Measurements from ENCODE around the gene ZNF888.
A peak's percentile ranks its signal among the peaks of the same experiment; 100 is the strongest.
"Not testable (repeated sequence)": the region's sequence is repeated elsewhere in the genome, so short reads cannot be mapped to it uniquely, and the experiment has no call there.

ZNF888 gene

DNA sequence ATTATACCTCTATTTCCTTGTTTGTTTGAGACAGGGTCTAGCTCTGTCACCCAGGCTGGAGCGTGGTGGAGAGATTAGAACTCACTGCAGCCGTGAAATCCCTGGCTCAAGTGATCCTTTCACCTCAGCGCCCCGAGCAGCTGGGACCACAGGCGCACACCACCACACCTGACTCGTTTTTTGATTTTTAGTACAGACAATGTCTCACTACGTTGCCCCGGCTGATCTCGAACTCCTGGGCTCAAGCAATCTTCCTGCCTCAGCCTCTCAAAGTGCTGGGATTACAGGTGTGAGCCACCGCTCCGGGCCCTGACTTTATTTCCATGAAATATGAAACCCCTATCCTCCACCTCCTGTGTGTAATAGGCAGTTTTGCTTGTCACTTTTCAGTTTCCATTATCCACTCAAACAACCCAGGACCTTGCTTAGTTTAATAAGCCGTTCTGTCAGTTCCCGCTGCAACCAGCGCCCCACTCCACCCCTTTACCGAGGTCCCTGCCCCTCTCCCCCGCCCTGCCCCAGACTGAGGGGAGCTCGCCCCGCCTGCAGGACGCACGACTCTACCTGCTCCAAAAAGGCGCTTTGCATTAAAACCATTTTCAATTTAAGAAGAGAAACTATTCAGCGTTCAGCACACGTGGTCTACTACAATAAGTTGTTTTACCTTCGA, 22.6 kb upstream of the ZNF888 start:
- Mint-ChIP-seq H3K9me3 (peaks cover 12% of the 10 kb centered on the region in 2 donors), H3K27me3 (no peaks in the 10 kb centered on the region), H3K27ac (no peak overlapping the region), H3K4me1 (ENCODE audit: low read depth in 2 of 2) (peaks cover 9 to 16% of the 10 kb centered on the region in 2 donors), H3K36me3 (ENCODE audit: insufficient read depth) (peaks cover 20% of the 10 kb centered on the region), H3K4me3 (no peak overlapping the region)
- ATAC-seq (replicated peaks) (no peak), DNase-seq (no peak)

DNA sequence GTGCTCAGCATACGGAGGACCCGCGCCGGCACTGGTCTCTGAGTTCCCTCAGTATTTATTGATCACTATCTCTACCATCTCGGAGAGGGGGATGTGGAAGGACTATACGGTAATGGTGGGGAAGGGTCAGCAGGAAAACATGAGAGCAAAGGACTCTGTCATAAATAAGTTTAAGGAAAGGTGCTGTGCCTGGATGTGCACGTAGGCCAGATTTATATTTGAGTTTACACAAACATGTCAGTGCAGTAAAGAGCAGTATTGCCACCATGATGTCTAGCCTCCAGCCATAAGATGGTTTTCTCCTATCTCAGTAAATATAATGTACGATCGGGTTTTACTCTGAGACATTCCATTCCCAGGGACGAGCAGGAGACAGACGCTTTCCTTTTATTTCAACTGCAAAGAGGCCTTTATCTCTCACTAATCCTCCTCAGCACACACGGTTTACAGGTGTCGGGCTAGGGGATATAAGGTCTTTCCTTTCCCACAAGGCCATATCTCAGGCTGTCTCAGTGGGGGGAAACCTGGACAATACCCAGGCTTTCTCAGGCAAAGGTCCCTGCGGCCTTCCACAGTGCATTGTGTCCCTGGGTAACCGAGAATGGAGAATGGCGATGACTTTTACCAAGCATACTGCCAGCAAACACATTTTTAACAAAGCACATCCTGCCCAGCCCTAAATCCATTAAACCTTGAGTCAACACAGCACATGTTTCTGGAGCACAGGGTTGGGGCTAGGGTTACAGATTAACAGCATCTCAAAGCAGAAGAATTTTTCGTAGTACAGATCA, 21.7 kb upstream of the ZNF888 start:
- H3K27ac Mint-ChIP-seq; H3K27me3 Mint-ChIP-seq; H3K9me3 Mint-ChIP-seq; ATAC-seq (replicated peaks); H3K4me3 Mint-ChIP-seq; DNase-seq: not testable (repeated sequence)
- Mint-ChIP-seq H3K4me1 (ENCODE audit: low read depth in 2 of 2) (peaks cover 9 to 17% of the 10 kb centered on the region in 2 donors), H3K36me3 (ENCODE audit: insufficient read depth) (peaks cover 20% of the 10 kb centered on the region)

DNA sequence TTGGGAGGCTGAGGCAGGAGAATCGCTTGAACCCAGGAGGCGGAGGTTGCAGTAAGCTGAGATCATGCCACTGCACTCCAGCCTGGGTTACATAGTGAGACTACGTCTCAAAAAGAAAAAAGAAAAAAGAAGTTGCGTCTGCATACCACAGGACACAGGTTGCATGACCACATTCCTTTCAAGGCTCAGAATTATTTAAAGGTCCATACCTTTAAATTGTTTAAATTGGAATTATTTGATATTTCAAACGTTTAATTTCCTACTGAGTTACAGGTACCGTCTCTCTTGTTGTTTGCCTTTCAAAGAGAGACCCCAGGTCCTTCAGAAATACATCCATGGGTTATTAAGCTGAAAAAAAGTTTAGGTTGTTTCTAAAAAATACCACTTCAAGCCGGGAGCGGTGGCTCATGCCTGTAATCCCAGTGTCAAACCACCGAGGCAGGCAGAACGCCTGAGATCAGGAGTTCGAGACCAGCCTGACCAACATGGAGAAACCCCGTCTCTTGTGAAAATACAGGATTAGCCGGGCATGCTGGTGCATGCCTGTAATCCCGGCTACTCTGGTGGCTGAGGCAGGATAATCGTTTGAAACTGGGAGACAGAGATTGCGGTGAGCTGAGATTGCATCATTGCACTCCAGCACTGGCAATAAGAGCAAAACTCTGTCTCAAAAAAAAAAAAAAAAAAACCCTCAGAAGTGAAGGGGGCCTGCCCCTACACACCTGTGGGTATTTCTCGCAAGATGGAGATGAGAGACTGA, 20.8 kb upstream of the ZNF888 start:
- H3K36me3 Mint-ChIP-seq (ENCODE audit: insufficient read depth): peaks cover 20% of the 10 kb centered on the region
- ATAC-seq (replicated peaks) (no peak), DNase-seq (no peak)
- peaks cover 0 to 2% of the 10 kb centered on the region in 2 donors for H3K9me3 Mint-ChIP-seq
- H3K4me1 Mint-ChIP-seq (ENCODE audit: low read depth in 2 of 2): peaks cover 9 to 17% of the 10 kb centered on the region in 2 donors
- H3K27me3 Mint-ChIP-seq: no peaks in the 10 kb centered on the region
- peak overlapping the region in 1 of 2 donors; percentile 88 for H3K4me3 Mint-ChIP-seq
- no peak overlapping the region for H3K27ac Mint-ChIP-seq

DNA sequence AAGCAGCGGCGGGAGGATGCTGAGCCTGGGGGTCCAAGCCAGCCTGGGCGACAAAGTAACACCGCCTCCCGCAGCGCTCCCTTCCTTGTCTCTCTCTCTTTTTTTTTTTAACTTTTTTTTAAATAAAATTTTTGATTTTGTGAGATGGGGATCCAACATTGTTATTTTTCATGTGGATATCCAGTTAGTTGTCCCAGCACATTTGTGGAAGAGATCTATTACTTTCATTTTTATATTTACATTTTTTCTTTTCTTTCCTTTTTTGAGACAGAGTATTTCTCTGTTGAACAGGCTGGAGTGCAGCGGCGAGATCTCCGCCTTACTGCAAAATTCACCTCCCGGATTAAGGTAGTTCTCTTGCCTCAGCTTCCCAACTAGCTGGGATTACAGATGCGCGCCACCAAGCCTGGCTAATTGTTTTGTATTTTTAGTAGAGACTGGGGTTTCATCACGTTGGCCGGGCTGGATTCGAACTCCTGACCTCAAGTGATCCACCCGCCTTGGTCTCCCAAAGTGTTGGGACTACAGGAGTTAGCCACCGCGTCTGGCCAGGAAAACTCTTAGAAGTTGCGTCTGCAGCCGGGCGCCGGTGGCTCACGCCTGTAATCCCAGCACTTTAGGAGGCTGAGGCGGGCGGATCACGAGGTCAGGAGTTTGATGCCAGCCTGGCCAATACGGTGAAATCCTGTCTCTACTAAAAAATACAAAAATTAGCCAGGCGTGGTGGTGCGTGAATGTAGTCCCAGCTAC, 20.1 kb upstream of the ZNF888 start:
- no peaks in the 10 kb centered on the region for H3K27me3 Mint-ChIP-seq
- peaks cover 20% of the 10 kb centered on the region for H3K36me3 Mint-ChIP-seq (ENCODE audit: insufficient read depth)
- no peak for DNase-seq
- peak overlapping the region; percentile 88 to 91 for H3K4me3 Mint-ChIP-seq
- ATAC-seq (replicated peaks): no peak
- peaks cover 0 to 2% of the 10 kb centered on the region in 2 donors for H3K9me3 Mint-ChIP-seq
- H3K27ac Mint-ChIP-seq: peak overlapping the region in 1 of 2 donors; percentile 51
- peaks cover 16 to 24% of the 10 kb centered on the region in 2 donors for H3K4me1 Mint-ChIP-seq (ENCODE audit: low read depth in 2 of 2)

DNA sequence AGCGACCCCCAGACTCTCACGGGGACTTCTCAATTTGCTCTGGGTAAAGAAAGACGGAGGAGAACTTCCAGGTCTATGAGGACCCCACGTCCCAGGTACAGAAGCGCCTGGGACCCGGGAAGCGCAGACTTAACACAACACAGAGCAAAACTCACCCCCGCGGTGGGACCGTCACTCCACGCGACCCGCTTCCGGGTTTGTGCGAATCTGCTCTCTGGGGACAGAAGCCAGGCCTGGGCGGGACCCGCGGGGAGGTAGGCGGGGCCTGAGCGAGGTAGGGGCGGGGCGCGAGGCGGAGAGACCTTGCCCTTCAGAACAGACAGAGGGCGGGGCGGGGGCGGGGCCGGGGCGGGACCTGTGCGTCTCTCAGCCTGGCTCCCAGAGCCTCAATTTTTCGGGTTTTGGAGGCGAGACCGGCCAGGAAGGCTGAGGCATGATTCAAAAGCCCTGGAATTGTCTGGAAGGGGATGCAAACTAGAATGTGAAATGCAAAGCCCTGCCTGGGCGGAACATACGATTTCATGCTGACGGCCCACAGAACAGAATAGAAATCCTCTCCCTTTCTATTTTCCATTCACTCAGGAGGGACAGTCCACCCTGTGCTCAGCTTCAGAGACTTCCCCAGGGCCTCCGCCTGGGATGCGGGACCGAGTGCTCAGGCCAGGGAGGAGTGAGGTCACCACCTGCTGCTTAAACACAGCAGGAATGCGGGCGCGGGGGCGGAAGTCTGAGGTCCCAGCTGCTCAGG, 19.3 kb upstream of the ZNF888 start:
- Mint-ChIP-seq H3K4me3 (peak overlapping the region; percentile 88 to 91), H3K27me3 (no peaks in the 10 kb centered on the region), H3K9me3 (peaks cover 0 to 2% of the 10 kb centered on the region in 2 donors), H3K36me3 (ENCODE audit: insufficient read depth) (peaks cover 22% of the 10 kb centered on the region), H3K4me1 (ENCODE audit: low read depth in 2 of 2) (peaks cover 16 to 26% of the 10 kb centered on the region in 2 donors), H3K27ac (peak overlapping the region; percentile 51 to 87)
- DNase-seq (peak; percentile 98 to 99 (median 99)), ATAC-seq (replicated peaks) (peak; percentile 98)

DNA sequence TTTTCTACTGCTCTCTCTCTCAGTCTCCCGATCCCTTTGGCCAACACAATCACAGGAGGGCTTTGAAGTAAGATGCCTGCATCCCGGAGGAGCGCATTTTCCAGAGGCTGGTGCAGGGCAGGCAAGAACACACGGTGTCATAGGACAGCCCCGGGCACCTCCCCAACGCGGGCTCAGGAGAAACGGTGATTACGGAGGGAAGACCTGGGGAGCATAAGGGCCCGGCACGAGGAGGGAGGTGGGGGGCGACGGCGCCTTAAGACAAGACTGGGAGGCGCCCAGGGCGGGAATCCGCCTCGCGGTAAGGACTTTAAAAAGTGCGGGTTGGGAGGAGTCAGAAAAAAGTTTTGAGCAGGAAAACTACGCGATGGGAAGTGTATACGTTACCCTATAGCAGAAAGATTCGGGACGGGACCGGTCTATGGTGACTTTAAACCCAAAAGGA, 18.7 kb upstream of the ZNF888 start:
- ATAC-seq (replicated peaks): peak; percentile 29

DNA sequence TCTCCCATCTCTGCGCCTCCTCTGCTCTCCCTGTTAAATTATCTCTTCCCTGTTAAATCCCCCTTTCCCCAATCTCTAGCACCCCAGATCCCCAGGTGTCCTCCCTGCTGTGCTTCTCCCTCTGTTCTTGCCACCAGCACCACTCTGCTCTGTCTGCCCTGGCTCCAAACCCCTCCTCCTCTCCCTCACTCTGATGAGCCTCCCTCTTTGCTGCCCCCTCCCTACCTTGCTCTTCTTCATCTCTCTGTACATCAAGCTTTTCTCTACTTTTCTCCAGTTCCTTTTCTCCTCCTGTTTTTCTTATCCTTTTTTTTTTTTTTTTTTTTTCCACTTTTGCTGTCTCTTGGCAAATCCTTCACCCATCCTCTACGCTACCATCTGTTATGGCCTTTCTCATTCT, 18.3 kb upstream of the ZNF888 start:
- Mint-ChIP-seq H3K27ac (peak overlapping the region; percentile 51 to 87), H3K4me1 (ENCODE audit: low read depth in 2 of 2) (peaks cover 18 to 30% of the 10 kb centered on the region in 2 donors), H3K4me3 (peak overlapping the region; percentile 88 to 91), H3K36me3 (ENCODE audit: insufficient read depth) (peaks cover 22% of the 10 kb centered on the region)
- not testable (repeated sequence) for ATAC-seq (replicated peaks); DNase-seq; H3K27me3 Mint-ChIP-seq; H3K9me3 Mint-ChIP-seq

More for the DNA sequence above, 18.7 kb upstream of the ZNF888 start:
- Mint-ChIP-seq H3K4me3 (peak overlapping the region; percentile 88 to 91), H3K27ac (peak overlapping the region; percentile 51 to 87), H3K36me3 (ENCODE audit: insufficient read depth) (peaks cover 22% of the 10 kb centered on the region), H3K9me3 (peaks cover 0 to 2% of the 10 kb centered on the region in 2 donors), H3K27me3 (no peaks in the 10 kb centered on the region), H3K4me1 (ENCODE audit: low read depth in 2 of 2) (peaks cover 18 to 30% of the 10 kb centered on the region in 2 donors)
- DNase-seq: peak in 2 of 3 experiments; percentile 4 to 10

DNA sequence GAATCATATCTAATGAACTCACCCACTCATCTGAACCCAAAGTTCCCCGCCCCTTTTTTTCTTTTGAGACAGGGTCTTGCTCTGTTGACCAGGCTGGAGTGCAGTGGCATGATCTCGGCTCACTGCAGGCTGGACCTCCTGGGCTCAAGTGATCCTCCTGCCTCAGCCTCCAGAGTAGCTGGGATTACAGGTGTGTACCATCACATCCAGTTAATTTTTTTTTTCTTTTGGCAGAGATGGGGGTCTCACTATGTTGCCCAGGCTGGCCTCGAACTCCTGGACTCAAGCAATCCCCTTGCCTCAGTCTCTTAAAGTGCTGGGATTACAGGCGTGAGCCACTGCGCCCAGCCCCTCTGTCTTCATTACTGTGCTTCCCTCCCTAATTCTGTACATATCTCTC, 17.7 kb upstream of the ZNF888 start:
- Mint-ChIP-seq H3K4me1 (ENCODE audit: low read depth in 2 of 2) (peaks cover 18 to 30% of the 10 kb centered on the region in 2 donors), H3K4me3 (peak overlapping the region; percentile 88 to 91), H3K27ac (peak overlapping the region; percentile 51 to 87), H3K36me3 (ENCODE audit: insufficient read depth) (peaks cover 22% of the 10 kb centered on the region)
- not testable (repeated sequence) for H3K9me3 Mint-ChIP-seq; DNase-seq; H3K27me3 Mint-ChIP-seq; ATAC-seq (replicated peaks)

DNA sequence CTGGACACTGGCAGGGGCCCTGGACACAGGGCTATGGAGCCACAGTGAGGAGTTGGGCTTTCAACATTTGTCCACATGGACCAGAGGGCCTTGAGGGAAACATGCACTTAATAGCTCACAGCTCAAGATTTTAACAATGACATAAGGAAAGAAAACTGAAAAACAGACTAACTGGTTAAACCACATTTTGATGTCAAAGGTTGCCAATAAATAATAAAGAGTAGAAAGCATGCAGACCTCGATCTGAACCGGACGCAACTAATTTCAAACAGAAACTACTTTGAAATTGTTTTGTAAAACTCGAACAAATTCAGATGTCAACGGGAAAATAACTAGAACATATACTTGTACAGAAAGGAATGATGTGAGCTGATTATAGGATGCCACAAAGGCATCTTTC, 15.5 kb upstream of the ZNF888 start:
- ATAC-seq (replicated peaks) (no peak), DNase-seq (no peak)
- Mint-ChIP-seq H3K27ac (peak overlapping the region; percentile 3 to 25), H3K27me3 (no peaks in the 10 kb centered on the region), H3K4me1 (ENCODE audit: low read depth in 2 of 2) (peaks cover 18 to 30% of the 10 kb centered on the region in 2 donors), H3K36me3 (ENCODE audit: insufficient read depth) (peaks cover 22% of the 10 kb centered on the region), H3K4me3 (peak overlapping the region; percentile 62 to 63), H3K9me3 (no peaks in the 10 kb centered on the region)

DNA sequence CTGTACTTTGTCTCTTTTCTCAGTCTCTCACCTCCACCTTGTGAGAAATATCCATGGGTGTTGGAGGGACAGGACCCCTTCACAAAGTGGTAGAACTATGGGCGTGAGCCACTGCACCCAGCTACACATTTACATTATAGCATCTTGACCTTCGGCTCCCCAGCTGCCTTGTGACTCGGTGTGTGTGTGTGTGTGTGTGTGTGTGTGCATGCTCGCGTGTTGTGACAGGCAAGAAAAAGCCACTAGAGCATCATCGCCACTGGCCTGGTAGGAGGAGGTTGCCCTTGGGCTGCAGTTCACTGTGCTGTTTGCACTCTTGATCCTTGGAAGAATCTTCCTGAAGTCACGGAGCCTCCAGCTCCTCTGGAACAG, 13.7 kb upstream of the ZNF888 start:
- peaks cover 22 to 31% of the 10 kb centered on the region in 2 donors for H3K4me1 Mint-ChIP-seq (ENCODE audit: low read depth in 2 of 2)
- no peaks in the 10 kb centered on the region for H3K9me3 Mint-ChIP-seq

DNA sequence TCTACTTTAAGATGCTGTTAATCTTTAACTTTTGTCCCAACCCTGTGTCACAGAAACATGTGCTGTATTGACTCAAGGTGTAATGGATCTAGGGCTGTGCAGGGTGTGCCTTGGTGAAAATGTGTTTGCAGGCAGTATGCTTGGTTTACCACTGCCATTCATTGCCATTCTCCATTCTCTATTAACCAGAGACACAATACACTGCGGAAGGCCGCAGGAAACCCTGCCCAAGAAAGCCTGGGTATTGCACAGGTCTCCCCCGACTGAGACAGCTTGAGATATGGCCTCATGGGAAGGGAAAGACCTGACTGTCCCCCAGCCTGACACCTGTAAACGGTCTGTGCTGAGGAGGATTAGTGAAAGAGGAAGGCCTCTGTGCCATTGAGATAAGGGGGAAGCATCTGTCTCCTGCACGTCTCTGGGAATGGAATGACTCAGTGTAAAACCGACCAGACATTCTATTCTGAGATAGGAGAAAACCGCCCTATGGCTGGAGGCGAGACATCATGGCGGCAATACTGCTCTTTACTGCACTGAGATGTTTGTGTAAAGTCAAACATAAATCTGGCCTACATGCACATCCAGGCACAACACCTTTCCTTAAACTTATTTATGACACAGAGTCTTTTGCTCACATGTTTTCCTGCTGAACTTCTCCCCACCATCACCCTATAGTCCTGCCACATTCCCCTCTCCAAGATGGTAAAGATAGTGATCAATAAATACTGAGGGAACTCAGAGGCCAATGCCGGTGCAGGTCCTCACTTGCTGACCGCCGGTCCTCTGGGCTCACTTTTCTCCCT, 13.1 kb upstream of the ZNF888 start:
- Mint-ChIP-seq H3K27ac (peak overlapping the region in 1 of 2 donors; percentile 55), H3K4me1 (ENCODE audit: low read depth in 2 of 2) (peaks cover 16 to 25% of the 10 kb centered on the region in 2 donors), H3K36me3 (ENCODE audit: insufficient read depth) (peaks cover 15% of the 10 kb centered on the region), H3K9me3 (no peaks in the 10 kb centered on the region), H3K4me3 (no peak overlapping the region), H3K27me3 (no peaks in the 10 kb centered on the region)
- no peak for ATAC-seq (replicated peaks)
- DNase-seq: no peak

More for the DNA sequence above, 13.7 kb upstream of the ZNF888 start:
- peak overlapping the region in 1 of 2 donors; percentile 9 for H3K27ac Mint-ChIP-seq
- H3K27me3 Mint-ChIP-seq: no peaks in the 10 kb centered on the region
- ATAC-seq (replicated peaks) (no peak), DNase-seq (no peak)
- H3K4me3 Mint-ChIP-seq: no peak overlapping the region
- peaks cover 17% of the 10 kb centered on the region for H3K36me3 Mint-ChIP-seq (ENCODE audit: insufficient read depth)
